ENCODE measurements around the gene BRCC3. TPM values are rescaled to one million over a fixed set of nuclear protein-coding genes. Genes with fewer than 3 reads are reported as not detected.
"Not testable (repeated sequence)": the region's sequence is repeated elsewhere in the genome, so short reads cannot be mapped to it uniquely, and the experiment has no call there.

Gene BRCC3
- total RNA-seq, 1 donor from 2014 or later = 15.8 TPM

GRCh38 chrX:155144926-155145325, 73.6 kb downstream of the BRCC3 start:
- Mint-ChIP-seq H3K4me1 (ENCODE audit: low read depth) (no peaks in the 10 kb centered on the region), H3K36me3 (ENCODE audit: low read depth) (no peaks in the 10 kb centered on the region), H3K9me3 (ENCODE audit: low read depth) (peaks cover 10% of the 10 kb centered on the region), H3K27me3 (ENCODE audit: low read depth) (no peaks in the 10 kb centered on the region), H3K27ac (ENCODE audit: unreplicated experiment) (no peak overlapping the region), H3K4me3 (ENCODE audit: unreplicated experiment) (no peak overlapping the region)
- DNase-seq (ENCODE audit: low spot score) = no peak
- no peak for TF ChIP-seq CTCF (IDR thresholded peaks at IDR 0.05)

GRCh38 chrX:155147612-155148011, 76.3 kb downstream of the BRCC3 start:
- DNase-seq (ENCODE audit: low spot score); H3K4me3 Mint-ChIP-seq (ENCODE audit: unreplicated experiment); H3K4me1 Mint-ChIP-seq (ENCODE audit: low read depth); H3K27ac Mint-ChIP-seq (ENCODE audit: unreplicated experiment); H3K27me3 Mint-ChIP-seq (ENCODE audit: low read depth); H3K36me3 Mint-ChIP-seq (ENCODE audit: low read depth): not testable (repeated sequence)
- H3K9me3 Mint-ChIP-seq (ENCODE audit: low read depth) = peaks cover 29% of the 10 kb centered on the region

GRCh38 chrX:155148166-155148565, 76.9 kb downstream of the BRCC3 start:
- DNase-seq (ENCODE audit: low spot score); H3K4me3 Mint-ChIP-seq (ENCODE audit: unreplicated experiment); H3K27me3 Mint-ChIP-seq (ENCODE audit: low read depth); H3K36me3 Mint-ChIP-seq (ENCODE audit: low read depth); H3K27ac Mint-ChIP-seq (ENCODE audit: unreplicated experiment); H3K4me1 Mint-ChIP-seq (ENCODE audit: low read depth): not testable (repeated sequence)
- peaks cover 35% of the 10 kb centered on the region for H3K9me3 Mint-ChIP-seq (ENCODE audit: low read depth)

GRCh38 chrX:155148724-155149537, 77.6 kb downstream of the BRCC3 start:
- Mint-ChIP-seq H3K27me3 (ENCODE audit: low read depth) (no peaks in the 10 kb centered on the region), H3K36me3 (ENCODE audit: low read depth) (no peaks in the 10 kb centered on the region), H3K4me1 (ENCODE audit: low read depth) (no peaks in the 10 kb centered on the region), H3K9me3 (ENCODE audit: low read depth) (peaks cover 41% of the 10 kb centered on the region), H3K4me3 (ENCODE audit: unreplicated experiment) (no peak overlapping the region), H3K27ac (ENCODE audit: unreplicated experiment) (no peak overlapping the region)
- peak; percentile 69 for TF ChIP-seq CTCF (IDR thresholded peaks at IDR 0.05)
- no peak for DNase-seq (ENCODE audit: low spot score)

GRCh38 chrX:155169881-155170280, 98.6 kb downstream of the BRCC3 start:
- H3K36me3 Mint-ChIP-seq (ENCODE audit: low read depth) = no peaks in the 10 kb centered on the region
- DNase-seq (ENCODE audit: low spot score) = no peak
- no peaks in the 10 kb centered on the region for H3K4me1 Mint-ChIP-seq (ENCODE audit: low read depth)
- no peak overlapping the region for H3K4me3 Mint-ChIP-seq (ENCODE audit: unreplicated experiment)
- H3K27me3 Mint-ChIP-seq (ENCODE audit: low read depth) = no peaks in the 10 kb centered on the region
- peaks cover 14% of the 10 kb centered on the region for H3K9me3 Mint-ChIP-seq (ENCODE audit: low read depth)
- no peak overlapping the region for H3K27ac Mint-ChIP-seq (ENCODE audit: unreplicated experiment)
- no peak for TF ChIP-seq CTCF (IDR thresholded peaks at IDR 0.05)

Other genes starting within 250 kb of the BRCC3 start
- not detected in 3 replicates for gene SMIM9, start 236.8 kb upstream of the BRCC3 start, total RNA-seq
- gene F8A1, start 185.2 kb upstream of the BRCC3 start, total RNA-seq = 22.8 to 34.0 TPM (median 29.6 TPM) in 3 replicates
- 3.5 to 5.1 TPM (median 3.6 TPM) in 3 replicates for gene F8, start 48.8 kb upstream of the BRCC3 start, total RNA-seq
- 36.9 to 51.7 TPM (median 44.2 TPM) in 3 replicates for gene FUNDC2, start 44.7 kb upstream of the BRCC3 start, total RNA-seq
- 6.7 to 8.0 TPM (median 7.7 TPM) in 3 replicates for gene CMC4, start 372 bp upstream of the BRCC3 start, total RNA-seq
- 13.5 to 20.7 TPM (median 18.6 TPM) in 3 replicates for gene MTCP1, start 372 bp upstream of the BRCC3 start, total RNA-seq
- 35.5 to 42.9 TPM (median 38.5 TPM) in 3 replicates for gene VBP1, start 145.0 kb downstream of the BRCC3 start, total RNA-seq
- gene RAB39B, start 193.0 kb downstream of the BRCC3 start, total RNA-seq = 2.0 to 3.1 TPM (median 3.1 TPM) in 3 replicates

All from chondrocyte (in vitro differentiated cells).